GM12864 (cell line): ENCODE results near the gene SLC38A10.
"Not testable (repeated sequence)": the region's sequence is repeated elsewhere in the genome, so short reads cannot be mapped to it uniquely, and the experiment has no call there.

Source experiments
- DNase-seq: peaks from one replicate; pipeline ENCODE4 v3.0.0-alpha.2; 2011; ENCODE audit warnings: low read depth
- H3K4me3 ChIP-seq: 2 replicates; pipeline ENCODE4 v1.5.1; 2011; ENCODE audit warnings: mild to moderate bottlenecking, low read depth, low read length, control low read depth
- CTCF ChIP-seq: IDR thresholded peaks from 2 replicates; pipeline ENCODE4 v1.5.1; 2011; ENCODE audit warnings: low read depth, mild to moderate bottlenecking, moderate library complexity, low read length, control low read depth, inconsistent platforms; ENCODE audit errors: missing control alignments

The SLC38A10 gene

GRCh38 chr17:81310949-81311550 is 15.9 kb upstream of the SLC38A10 start:
- H3K4me3 ChIP-seq = no peak overlapping the region
- DNase-seq = no peak
- no peak for TF ChIP-seq CTCF

GRCh38 chr17:81309859-81310839 is 15.0 kb upstream of the SLC38A10 start:
- no peak overlapping the region for H3K4me3 ChIP-seq
- no peak for TF ChIP-seq CTCF
- DNase-seq = no peak

GRCh38 chr17:81309140-81309858 is 14.2 kb upstream of the SLC38A10 start:
- H3K4me3 ChIP-seq = no peak overlapping the region
- TF ChIP-seq CTCF = peak; percentile 10
- DNase-seq = no peak

GRCh38 chr17:81308784-81309139 is 13.7 kb upstream of the SLC38A10 start:
- DNase-seq, H3K4me3 ChIP-seq: not testable (repeated sequence)

- no peak for TF ChIP-seq CTCF
- no peak for DNase-seq
- no peak overlapping the region for H3K4me3 ChIP-seq
These were observed 12.8 kb upstream of the SLC38A10 start for GRCh38 chr17:81307636-81308560.

- H3K4me3 ChIP-seq = no peak overlapping the region
- TF ChIP-seq CTCF = no peak
- no peak for DNase-seq
These were observed 11.9 kb upstream of the SLC38A10 start for GRCh38 chr17:81306898-81307510.
